Smooth muscle cell (in vitro differentiated cells): ENCODE data around the gene ZNF470. TPM values are rescaled to one million over a fixed set of nuclear protein-coding genes. Genes with fewer than 3 reads are reported as not detected.

ENCODE experiments used
- DNase-seq: peaks from one replicate; lab custom pipeline; 2025; ENCODE audit not compliant: unreplicated experiment; lab: John Stamatoyannopoulos, UW
- H2AFZ ChIP-seq: fragments of 200-600 bp; sonication (generic); 2 replicates; pipeline ENCODE4 v1.6.0; 2016; ENCODE audit warnings: antibody characterized with exemption, low read depth, mild to moderate bottlenecking
- H3F3A ChIP-seq: fragments of 200-600 bp; sonication (generic); 2 replicates; pipeline ENCODE4 v1.6.0; 2017; ENCODE audit warnings: antibody characterized with exemption, low read depth
- H3K27ac ChIP-seq: fragments of 200-600 bp; sonication (generic); 2 replicates; pipeline ENCODE4 v1.5.1; 2016; ENCODE audit warnings: low read depth, mild to moderate bottlenecking
- H3K27me3 ChIP-seq: fragments of 200-600 bp; sonication (generic); 2 replicates; pipeline ENCODE4 v1.6.1; 2016; ENCODE audit warnings: low read depth, mild to moderate bottlenecking
- H3K36me3 ChIP-seq: fragments of 200-600 bp; sonication (generic); 2 replicates; pipeline ENCODE4 v1.5.1; 2016; ENCODE audit warnings: low read depth
- H3K4me1 ChIP-seq: fragments of 200-600 bp; sonication (generic); 2 replicates; pipeline ENCODE4 v1.5.1; 2016; ENCODE audit warnings: low read depth
- H3K4me2 ChIP-seq: fragments of 200-600 bp; sonication (generic); 2 replicates; pipeline ENCODE4 v1.6.0; 2016; ENCODE audit warnings: mild to moderate bottlenecking
- H3K4me3 ChIP-seq: fragments of 200-600 bp; sonication (generic); 2 replicates; pipeline ENCODE4 v1.5.1; 2016; ENCODE audit warnings: mild to moderate bottlenecking
- H3K79me2 ChIP-seq: fragments of 200-600 bp; sonication (generic); 2 replicates; pipeline ENCODE4 v1.6.0; 2016; ENCODE audit warnings: low read depth, mild to moderate bottlenecking
- H3K9ac ChIP-seq: fragments of 200-600 bp; sonication (generic); 2 replicates; pipeline ENCODE4 v1.6.0; 2016; ENCODE audit warnings: low read depth
- H3K9me3 ChIP-seq: fragments of 200-600 bp; sonication (generic); replicated peaks from 2 replicates; pipeline ENCODE4 v1.5.1; 2016; ENCODE audit warnings: low read depth
- H4K20me1 ChIP-seq: fragments of 200-600 bp; sonication (generic); 2 replicates; pipeline ENCODE4 v1.6.0; 2016; ENCODE audit warnings: low read depth
- CTCF ChIP-seq: fragments of 200-600 bp; sonication (generic); IDR thresholded peaks from 2 replicates; pipeline ENCODE4 v1.5.1; 2017; ENCODE audit warnings: borderline replicate concordance, mild to moderate bottlenecking, antibody characterized with exemption; ENCODE audit not compliant: insufficient read depth, poor library complexity, severe bottlenecking
- WGBS: methylation state at CpG from one replicate; pipeline ENCODE4 v1.1.7; 2016; ENCODE audit warnings: low lambda C conversion rate; 5-methylcytosine and 5-hydroxymethylcytosine counted together
- polyA plus RNA-seq: library from polyadenylated mRNA; unstranded; fragments of >200 nt; fragmentation: Nextera tagmentation; extraction: Ambion mirVana; gene quantifications from 2 replicates; pipeline ENCODE4 v1.2.1, GENCODE V29; 2016
- total RNA-seq: library from RNA; depleted of rRNA; stranded (reverse); fragments of >200 nt; gene quantifications from 2 replicates; pipeline ENCODE4 v1.2.3, GENCODE V29; 2014

Gene ZNF470
- total and polyA plus RNA-seq, 2 experiments from 2014 or later = 1.4 to 2.5 TPM

GRCh38 chr19:56573914-56574313, 6.6 kb downstream of the ZNF470 start:
- no peak for TF ChIP-seq CTCF

GRCh38 chr19:56577719-56578602, 10.7 kb downstream of the ZNF470 start:
- Histone ChIP-seq H3K4me2 (no peak overlapping the region), H3K36me3 (peaks cover 79% of the 10 kb centered on the region), H3K4me1 (no peaks in the 10 kb centered on the region), H3K27me3 (no peaks in the 10 kb centered on the region), H3K27ac (no peak overlapping the region), H3K9ac (no peak overlapping the region), H3K4me3 (peak overlapping the region; percentile 10), H4K20me1 (no peaks in the 10 kb centered on the region), H3F3A (no peaks in the 10 kb centered on the region), H2AFZ (no peak overlapping the region), H3K79me2 (no peaks in the 10 kb centered on the region), H3K9me3 (peaks cover 97% of the 10 kb centered on the region)
- 97% methylated on average over 11 of the region's 11 CpGs for WGBS
- no peak for TF ChIP-seq CTCF
- no peak for DNase-seq

More at GRCh38 chr19:56573914-56574313, 6.6 kb downstream of the ZNF470 start:
- Histone ChIP-seq H3K4me1 (no peaks in the 10 kb centered on the region), H3K27me3 (no peaks in the 10 kb centered on the region), H2AFZ (no peak overlapping the region), H3K9me3 (peaks cover 89% of the 10 kb centered on the region), H3K4me2 (no peak overlapping the region), H3K27ac (no peak overlapping the region), H3K9ac (no peak overlapping the region), H4K20me1 (no peaks in the 10 kb centered on the region), H3K4me3 (peak overlapping the region; percentile 15), H3K36me3 (peaks cover 91% of the 10 kb centered on the region), H3K79me2 (no peaks in the 10 kb centered on the region), H3F3A (no peaks in the 10 kb centered on the region)
- WGBS = 97% methylated on average over 3 of the region's 3 CpGs
- DNase-seq = no peak

- H3K4me3 ChIP-seq = peak overlapping the region; percentile 99
- no peaks in the 10 kb centered on the region for H3K27me3 ChIP-seq
- no peaks in the 10 kb centered on the region for H3K9me3 ChIP-seq
- DNase-seq = no peak
- peak overlapping the region; percentile 95 for H2AFZ ChIP-seq
- no peaks in the 10 kb centered on the region for H3F3A ChIP-seq
- H3K9ac ChIP-seq = no peak overlapping the region
- WGBS = 80% methylated on average over 4 of the region's 4 CpGs
- TF ChIP-seq CTCF = no peak
- H3K79me2 ChIP-seq = peaks cover 44% of the 10 kb centered on the region
- H3K36me3 ChIP-seq = no peaks in the 10 kb centered on the region
- no peaks in the 10 kb centered on the region for H4K20me1 ChIP-seq
- peak overlapping the region; percentile 91 for H3K4me2 ChIP-seq
- H3K4me1 ChIP-seq = no peaks in the 10 kb centered on the region
- no peak overlapping the region for H3K27ac ChIP-seq
These were observed 27.1 kb downstream of the ZNF470 start for GRCh38 chr19:56594446-56594782.
